OCI-LY1 (cell line): ENCODE data around the gene TBX4.

ENCODE experiments used
- H2AFZ ChIP-seq: fragments of 200-600 bp; sonication (generic), shearing (Covaris generic); 2 replicates; pipeline ENCODE4 v1.6.0; 2014; ENCODE audit warnings: antibody characterized with exemption, mild to moderate bottlenecking, low read length
- H3F3A ChIP-seq: fragments of 200-600 bp; sonication (generic), shearing (Covaris generic); 2 replicates; pipeline ENCODE4 v1.6.0; 2014; ENCODE audit warnings: mild to moderate bottlenecking, antibody characterized with exemption, low read length, moderate library complexity; ENCODE audit not compliant: insufficient read depth
- H3K27ac ChIP-seq: fragments of 200-600 bp; sonication (generic); 2 replicates; pipeline ENCODE4 v1.5.1; 2014; ENCODE audit warnings: low read length, mixed run types, mild to moderate bottlenecking, low read depth; ENCODE audit not compliant: poor library complexity, severe bottlenecking
- H3K27me3 ChIP-seq: fragments of 200-600 bp; sonication (generic); 2 replicates; pipeline ENCODE4 v1.6.0; 2014; ENCODE audit warnings: antibody characterized with exemption, mild to moderate bottlenecking, low read length, moderate library complexity; ENCODE audit not compliant: insufficient read depth
- H3K36me3 ChIP-seq: fragments of 200-600 bp; sonication (generic); 2 replicates; pipeline ENCODE4 v1.6.1; 2014; ENCODE audit warnings: mild to moderate bottlenecking, antibody characterized with exemption, low read length, moderate library complexity, mixed read lengths; ENCODE audit not compliant: insufficient read depth
- H3K4me1 ChIP-seq: fragments of 200-600 bp; sonication (generic); 2 replicates; pipeline ENCODE4 v1.5.1; 2014; ENCODE audit warnings: mild to moderate bottlenecking, low read length, moderate library complexity; ENCODE audit not compliant: insufficient read depth, severe bottlenecking
- H3K4me2 ChIP-seq: fragments of 200-600 bp; sonication (generic), shearing (Covaris generic); 2 replicates; pipeline ENCODE4 v1.6.1; 2014; ENCODE audit warnings: low read length
- H3K4me3 ChIP-seq: fragments of 200-600 bp; sonication (generic); 2 replicates; pipeline ENCODE4 v1.5.1; 2014; ENCODE audit warnings: low read length, low read depth, mild to moderate bottlenecking, mixed read lengths; ENCODE audit not compliant: poor library complexity, severe bottlenecking
- H3K79me2 ChIP-seq: fragments of 200-600 bp; shearing (Covaris generic); 2 replicates; pipeline ENCODE4 v1.6.1; 2016; ENCODE audit warnings: mixed run types, low read length, mixed read lengths; ENCODE audit not compliant: insufficient read depth
- H3K9ac ChIP-seq: fragments of 200-600 bp; sonication (generic), shearing (Covaris generic); 2 replicates; pipeline ENCODE4 v1.6.1; 2014; ENCODE audit warnings: mild to moderate bottlenecking, low read length, mixed read lengths
- H3K9me2 ChIP-seq: fragments of 200-600 bp; sonication (generic), shearing (Covaris generic); 2 replicates; pipeline ENCODE4 v1.6.1; 2014; ENCODE audit warnings: low read depth, mild to moderate bottlenecking, low read length, mixed read lengths
- H3K9me3 ChIP-seq: fragments of 200-600 bp; shearing (Covaris generic); 2 replicates; pipeline ENCODE4 v1.6.1; 2014; ENCODE audit warnings: low read length, mixed read lengths
- H4K20me1 ChIP-seq: fragments of 200-600 bp; sonication (generic), shearing (Covaris generic); 2 replicates; pipeline ENCODE4 v1.6.0; 2016; ENCODE audit warnings: mild to moderate bottlenecking, low read length; ENCODE audit not compliant: insufficient read depth
- EZH2 ChIP-seq: fragments of 200-600 bp; sonication (generic), shearing (Covaris generic); IDR thresholded peaks from 2 replicates; pipeline ENCODE4 v1.8.0; 2017; ENCODE audit warnings: borderline replicate concordance, mixed run types, mild to moderate bottlenecking, antibody characterized with exemption, low read length, moderate library complexity, mixed read lengths
- TF ChIP-seq, protein P1 (sequence below): fragments of 200-600 bp; sonication (generic), shearing (Covaris generic); IDR thresholded peaks from 2 replicates; pipeline ENCODE4 v1.5.1; 2017; ENCODE audit warnings: mild to moderate bottlenecking, antibody characterized with exemption, low read length, moderate library complexity, mixed read lengths

The TBX4 gene

GRCh38 chr17:61420745-61421398, 31.4 kb upstream of the TBX4 start:
- H3K9me2 ChIP-seq = no peaks in the 10 kb centered on the region

DNA sequence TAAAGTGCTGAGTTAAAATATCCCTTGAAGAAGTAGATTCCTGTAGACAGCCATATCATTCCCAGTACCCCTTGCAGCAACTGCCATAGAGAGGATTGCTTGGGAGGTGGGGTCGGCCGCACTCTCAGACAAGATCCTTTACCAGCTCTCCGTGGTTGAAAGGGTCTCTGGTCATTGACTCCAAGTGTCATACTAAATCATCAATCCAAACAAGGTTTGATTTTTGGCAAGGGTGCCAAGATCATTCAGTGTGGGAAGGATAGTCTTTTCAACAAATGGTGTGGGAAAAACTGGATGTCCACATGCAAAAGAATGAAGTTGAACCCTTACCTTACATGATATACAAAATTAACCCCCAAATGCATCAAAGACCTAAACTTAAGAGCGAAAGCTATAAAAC, 30.8 kb upstream of the TBX4 start:
- no peaks in the 10 kb centered on the region for H4K20me1 ChIP-seq
- H3K27ac ChIP-seq = no peak overlapping the region
- H3K9me3 ChIP-seq = no peaks in the 10 kb centered on the region
- H3K27me3 ChIP-seq = peaks cover under 1% of the 10 kb centered on the region; the same call in 1 of the 2 replicates
- no peak overlapping the region for H3K4me2 ChIP-seq
- no peak overlapping the region for H2AFZ ChIP-seq
- no peaks in the 10 kb centered on the region for H3K36me3 ChIP-seq
- no peaks in the 10 kb centered on the region for H3F3A ChIP-seq
- H3K9me2 ChIP-seq = no peaks in the 10 kb centered on the region
- H3K4me1 ChIP-seq = peaks cover 4% of the 10 kb centered on the region
- no peak for TF ChIP-seq EZH2
- TF ChIP-seq, protein P1, sequence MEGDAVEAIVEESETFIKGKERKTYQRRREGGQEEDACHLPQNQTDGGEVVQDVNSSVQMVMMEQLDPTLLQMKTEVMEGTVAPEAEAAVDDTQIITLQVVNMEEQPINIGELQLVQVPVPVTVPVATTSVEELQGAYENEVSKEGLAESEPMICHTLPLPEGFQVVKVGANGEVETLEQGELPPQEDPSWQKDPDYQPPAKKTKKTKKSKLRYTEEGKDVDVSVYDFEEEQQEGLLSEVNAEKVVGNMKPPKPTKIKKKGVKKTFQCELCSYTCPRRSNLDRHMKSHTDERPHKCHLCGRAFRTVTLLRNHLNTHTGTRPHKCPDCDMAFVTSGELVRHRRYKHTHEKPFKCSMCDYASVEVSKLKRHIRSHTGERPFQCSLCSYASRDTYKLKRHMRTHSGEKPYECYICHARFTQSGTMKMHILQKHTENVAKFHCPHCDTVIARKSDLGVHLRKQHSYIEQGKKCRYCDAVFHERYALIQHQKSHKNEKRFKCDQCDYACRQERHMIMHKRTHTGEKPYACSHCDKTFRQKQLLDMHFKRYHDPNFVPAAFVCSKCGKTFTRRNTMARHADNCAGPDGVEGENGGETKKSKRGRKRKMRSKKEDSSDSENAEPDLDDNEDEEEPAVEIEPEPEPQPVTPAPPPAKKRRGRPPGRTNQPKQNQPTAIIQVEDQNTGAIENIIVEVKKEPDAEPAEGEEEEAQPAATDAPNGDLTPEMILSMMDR = no peak
- H3K9ac ChIP-seq = no peak overlapping the region
- no peak overlapping the region for H3K4me3 ChIP-seq
- H3K79me2 ChIP-seq = no peaks in the 10 kb centered on the region

More at GRCh38 chr17:61420745-61421398, 31.4 kb upstream of the TBX4 start:
- Histone ChIP-seq H3K4me3 (no peak overlapping the region), H3K4me2 (no peak overlapping the region), H3K9ac (no peak overlapping the region), H3K9me3 (no peaks in the 10 kb centered on the region), H3K36me3 (no peaks in the 10 kb centered on the region), H4K20me1 (no peaks in the 10 kb centered on the region), H3K79me2 (no peaks in the 10 kb centered on the region), H3K27ac (no peak overlapping the region), H2AFZ (no peak overlapping the region), H3F3A (no peaks in the 10 kb centered on the region), H3K27me3 (peaks cover 6% of the 10 kb centered on the region; the same call in 1 of the 2 replicates), H3K4me1 (peaks cover 4% of the 10 kb centered on the region)
- TF ChIP-seq EZH2 = no peak
- TF ChIP-seq, protein P1 = no peak

GRCh38 chr17:61422116-61422799, 30.0 kb upstream of the TBX4 start:
- Histone ChIP-seq H3K9ac (no peak overlapping the region), H3K27me3 (no peaks in the 10 kb centered on the region), H3K4me2 (no peak overlapping the region), H4K20me1 (no peaks in the 10 kb centered on the region), H3K27ac (no peak overlapping the region), H3K9me2 (no peaks in the 10 kb centered on the region), H3F3A (no peaks in the 10 kb centered on the region), H2AFZ (no peak overlapping the region), H3K9me3 (no peaks in the 10 kb centered on the region), H3K4me3 (no peak overlapping the region), H3K36me3 (no peaks in the 10 kb centered on the region), H3K4me1 (no peaks in the 10 kb centered on the region), H3K79me2 (no peaks in the 10 kb centered on the region)
- no peak for TF ChIP-seq EZH2
- TF ChIP-seq, protein P1 = no peak
